H1 (cell line): ENCODE results near the gene UTRN. TPM values are rescaled to one million over a fixed set of nuclear protein-coding genes. Genes with fewer than 3 reads are reported as not detected.

Experiments
- ATF3 ChIP-seq: IDR thresholded peaks from 2 replicates; pipeline ENCODE4 v1.6.1; 2011; ENCODE audit warnings: low read depth, mild to moderate bottlenecking, low read length; ENCODE audit not compliant: insufficient read depth
- BCL11A ChIP-seq, 2 experiments: IDR thresholded peaks; one replicate each; pipeline ENCODE4 v1.6.1; 2011; ENCODE audit warnings: low read depth in 2 of 2, low read length in 2 of 2, mild to moderate bottlenecking in 2 of 2
- CBX8 ChIP-seq: fragments of 300-800, 300-1000 bp; sonication (generic); IDR thresholded peaks from 2 replicates; pipeline ENCODE4 v1.7.1; 2016; ENCODE audit warnings: low read depth, low read length, borderline replicate concordance
- EP300 ChIP-seq, 2 experiments: IDR thresholded peaks; 1 replicate in 1 of 2; 2 replicates in 1 of 2; pipeline ENCODE4 v1.6.1; 2011 to 2012; ENCODE audit warnings: low read depth in 2 of 2, low read length in 2 of 2, mild to moderate bottlenecking in 2 of 2, borderline replicate concordance in 1 of 2, inconsistent platforms in 1 of 2, moderate library complexity in 1 of 2
- GABPA ChIP-seq: IDR thresholded peaks from 2 replicates; pipeline ENCODE4 v1.6.1; 2011; ENCODE audit warnings: mild to moderate bottlenecking, low read length, moderate library complexity, borderline replicate concordance; ENCODE audit not compliant: insufficient read depth
- POLR2A ChIP-seq, 2 experiments: IDR thresholded peaks; 1 replicate in 1 of 2; 2 replicates in 1 of 2; pipeline ENCODE4 v1.6.1; 2011; ENCODE audit warnings: low read depth in 2 of 2, low read length in 2 of 2, mild to moderate bottlenecking in 2 of 2; ENCODE audit errors: control extremely low read depth in 1 of 2
- polyA plus RNA-seq, 7 experiments: library from polyadenylated mRNA; depleted of rRNA in 3 of 7; stranded (reverse) in 5 of 7; unstranded in 2 of 7; fragments of >200 nt in 5 of 7; fragments of 200-250 nt in 2 of 7; gene quantifications; 1 replicate in 5 of 7; 2 replicates in 1 of 7; 4 replicates in 1 of 7; pipeline versions ENCODE4 v1.2.1 to v1.2.3, GENCODE V29; 2011 to 2013; ENCODE audit warnings: missing spikeins in 2 of 7, mixed read lengths in 2 of 7
- total RNA-seq: library from RNA; stranded (reverse); fragmentation: NEBNext Ultra II Directional; extraction: Animal tissue kit (Norgen Biotek cat#: 25700); gene quantifications from 2 replicates; pipeline ENCODE4 v1.2.1, GENCODE V29; 2021

UTRN gene
- total and polyA plus RNA-seq, 2 of the 8 experiments (the other 6 are each of a cell fraction or from before 2014, with no cell fraction given), result 25.0 to 112 TPM

- no peak for TF ChIP-seq BCL11A (IDR thresholded peaks at IDR 0.05; ENCODE audit: low read depth in 2 of 2, low read length in 2 of 2)
- TF ChIP-seq ATF3, result no peak
- no peak for TF ChIP-seq EP300 (IDR thresholded peaks at IDR 0.05; ENCODE audit: borderline replicate concordance in 1 of 2, low read depth in 2 of 2, low read length in 2 of 2)
- no peak for TF ChIP-seq GABPA
- no peak for TF ChIP-seq POLR2A (IDR thresholded peaks at IDR 0.05; ENCODE audit: control extremely low read depth in 1 of 2, low read depth in 2 of 2, low read length in 2 of 2)
- no peak for TF ChIP-seq CBX8
Observed at GRCh38 chr6:144277174-144277573, 8.0 kb upstream of the UTRN start (continued).
